ENCODE measurements around the gene WWOX.
A peak's percentile ranks its signal among the peaks of the same experiment; 100 is the strongest.

WWOX gene

DNA sequence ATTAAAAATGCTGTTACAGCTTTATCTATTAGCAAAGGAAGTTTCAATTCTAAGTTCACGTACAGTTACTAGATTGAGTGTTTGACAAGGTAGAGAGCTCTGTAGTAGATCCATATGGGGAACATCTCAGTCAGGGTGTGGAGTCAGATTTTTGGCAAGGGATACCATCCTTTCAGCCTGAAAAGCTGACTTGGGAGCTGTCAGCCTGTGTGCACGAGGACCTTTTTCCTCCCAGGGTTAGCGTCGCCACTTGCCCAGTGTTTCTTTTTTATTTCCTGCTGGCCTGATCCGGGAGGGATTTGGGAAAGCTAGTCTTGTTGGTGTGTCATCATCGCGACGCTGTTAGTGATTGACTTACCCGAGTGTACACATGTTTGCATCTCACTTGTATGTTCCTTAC is 29.5 kb downstream of the WWOX start:
- Histone ChIP-seq H3K4me1 (ENCODE audit: control insufficient read depth, insufficient read depth, low read length) (peaks cover 26% of the 10 kb centered on the region), H3K9me3 (ENCODE audit: control insufficient read depth, low read length) (no peaks in the 10 kb centered on the region), H3K9ac (ENCODE audit: low read length) (peak overlapping the region; percentile 3), H3K36me3 (ENCODE audit: control insufficient read depth, insufficient read depth, low read length, severe bottlenecking) (no peaks in the 10 kb centered on the region), H3K27me3 (replicated peaks; ENCODE audit: control insufficient read depth, insufficient read depth, low read length) (no peaks in the 10 kb centered on the region), H3K4me3 (ENCODE audit: low read length) (peak overlapping the region; percentile 42)
- no peak for DNase-seq (ENCODE audit: low read depth)

GRCh38 chr16:78129349-78129748 is 29.9 kb downstream of the WWOX start:
- Histone ChIP-seq H3K9me3 (ENCODE audit: control insufficient read depth, low read length) (no peaks in the 10 kb centered on the region), H3K4me3 (ENCODE audit: low read length) (peak overlapping the region; percentile 42), H3K4me1 (ENCODE audit: control insufficient read depth, insufficient read depth, low read length) (peaks cover 26% of the 10 kb centered on the region), H3K27me3 (replicated peaks; ENCODE audit: control insufficient read depth, insufficient read depth, low read length) (no peaks in the 10 kb centered on the region), H3K9ac (ENCODE audit: low read length) (peak overlapping the region; percentile 3), H3K36me3 (ENCODE audit: control insufficient read depth, insufficient read depth, low read length, severe bottlenecking) (no peaks in the 10 kb centered on the region)
- DNase-seq (ENCODE audit: low read depth) = peak; percentile 9

- H3K4me1 ChIP-seq (ENCODE audit: control insufficient read depth, insufficient read depth, low read length) = peaks cover 26% of the 10 kb centered on the region
- H3K27me3 ChIP-seq (replicated peaks; ENCODE audit: control insufficient read depth, insufficient read depth, low read length) = no peaks in the 10 kb centered on the region
- no peak for DNase-seq (ENCODE audit: low read depth)
- no peak overlapping the region for H3K9ac ChIP-seq (ENCODE audit: low read length)
- no peaks in the 10 kb centered on the region for H3K36me3 ChIP-seq (ENCODE audit: control insufficient read depth, insufficient read depth, low read length, severe bottlenecking)
- H3K9me3 ChIP-seq (ENCODE audit: control insufficient read depth, low read length) = no peaks in the 10 kb centered on the region
- no peak overlapping the region for H3K4me3 ChIP-seq (ENCODE audit: low read length)
These were observed 30.7 kb downstream of the WWOX start for GRCh38 chr16:78130083-78130608.

DNA sequence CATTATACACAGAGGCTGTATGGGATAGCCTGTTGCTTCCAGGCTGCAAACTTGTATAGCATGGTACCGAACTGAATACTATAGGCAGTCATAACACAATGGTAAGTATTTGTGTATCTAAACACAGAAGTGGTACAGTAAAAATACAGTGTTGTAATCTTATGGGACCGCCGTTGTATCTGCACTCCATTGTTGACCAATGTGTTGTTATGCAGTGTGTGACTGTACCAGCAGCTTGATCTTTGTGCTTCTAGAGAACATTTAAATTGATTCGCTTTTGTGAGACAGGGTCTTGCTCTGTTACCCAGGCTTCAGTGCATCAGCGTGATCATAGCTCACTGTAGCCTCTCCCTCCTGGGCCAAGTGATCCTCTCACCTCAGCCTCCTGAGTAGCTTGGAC is 31.5 kb downstream of the WWOX start:
- DNase-seq (ENCODE audit: low read depth) = no peak
- Histone ChIP-seq H3K9ac (ENCODE audit: low read length) (no peak overlapping the region), H3K4me1 (ENCODE audit: control insufficient read depth, insufficient read depth, low read length) (peaks cover 26% of the 10 kb centered on the region), H3K4me3 (ENCODE audit: low read length) (no peak overlapping the region), H3K36me3 (ENCODE audit: control insufficient read depth, insufficient read depth, low read length, severe bottlenecking) (no peaks in the 10 kb centered on the region), H3K27me3 (replicated peaks; ENCODE audit: control insufficient read depth, insufficient read depth, low read length) (no peaks in the 10 kb centered on the region), H3K9me3 (ENCODE audit: control insufficient read depth, low read length) (no peaks in the 10 kb centered on the region)

GRCh38 chr16:78133919-78134318 is 34.5 kb downstream of the WWOX start:
- Histone ChIP-seq H3K9me3 (ENCODE audit: control insufficient read depth, low read length) (no peaks in the 10 kb centered on the region), H3K27me3 (replicated peaks; ENCODE audit: control insufficient read depth, insufficient read depth, low read length) (no peaks in the 10 kb centered on the region), H3K4me3 (ENCODE audit: low read length) (no peak overlapping the region), H3K36me3 (ENCODE audit: control insufficient read depth, insufficient read depth, low read length, severe bottlenecking) (no peaks in the 10 kb centered on the region), H3K9ac (ENCODE audit: low read length) (no peak overlapping the region), H3K4me1 (ENCODE audit: control insufficient read depth, insufficient read depth, low read length) (peaks cover 6% of the 10 kb centered on the region)
- DNase-seq (ENCODE audit: low read depth) = no peak

GRCh38 chr16:78134944-78135619 is 35.6 kb downstream of the WWOX start:
- H3K4me1 ChIP-seq (ENCODE audit: control insufficient read depth, insufficient read depth, low read length) = no peaks in the 10 kb centered on the region
- no peaks in the 10 kb centered on the region for H3K36me3 ChIP-seq (ENCODE audit: control insufficient read depth, insufficient read depth, low read length, severe bottlenecking)
- no peaks in the 10 kb centered on the region for H3K9me3 ChIP-seq (ENCODE audit: control insufficient read depth, low read length)
- no peak overlapping the region for H3K4me3 ChIP-seq (ENCODE audit: low read length)
- no peak for DNase-seq (ENCODE audit: low read depth)
- H3K27me3 ChIP-seq (replicated peaks; ENCODE audit: control insufficient read depth, insufficient read depth, low read length) = no peaks in the 10 kb centered on the region
- H3K9ac ChIP-seq (ENCODE audit: low read length) = no peak overlapping the region

GRCh38 chr16:78137179-78137578 is 37.7 kb downstream of the WWOX start:
- Histone ChIP-seq H3K4me3 (ENCODE audit: low read length) (no peak overlapping the region), H3K9ac (ENCODE audit: low read length) (no peak overlapping the region), H3K27me3 (replicated peaks; ENCODE audit: control insufficient read depth, insufficient read depth, low read length) (no peaks in the 10 kb centered on the region), H3K36me3 (ENCODE audit: control insufficient read depth, insufficient read depth, low read length, severe bottlenecking) (no peaks in the 10 kb centered on the region), H3K9me3 (ENCODE audit: control insufficient read depth, low read length) (no peaks in the 10 kb centered on the region), H3K4me1 (ENCODE audit: control insufficient read depth, insufficient read depth, low read length) (peaks cover under 1% of the 10 kb centered on the region)
- no peak for DNase-seq (ENCODE audit: low read depth)

GRCh38 chr16:78137782-78138616 is 38.5 kb downstream of the WWOX start:
- no peaks in the 10 kb centered on the region for H3K27me3 ChIP-seq (replicated peaks; ENCODE audit: control insufficient read depth, insufficient read depth, low read length)
- H3K9me3 ChIP-seq (ENCODE audit: control insufficient read depth, low read length) = no peaks in the 10 kb centered on the region
- H3K9ac ChIP-seq (ENCODE audit: low read length) = no peak overlapping the region
- H3K36me3 ChIP-seq (ENCODE audit: control insufficient read depth, insufficient read depth, low read length, severe bottlenecking) = no peaks in the 10 kb centered on the region
- peaks cover 7% of the 10 kb centered on the region for H3K4me1 ChIP-seq (ENCODE audit: control insufficient read depth, insufficient read depth, low read length)
- no peak for DNase-seq (ENCODE audit: low read depth)
- H3K4me3 ChIP-seq (ENCODE audit: low read length) = no peak overlapping the region

DNA sequence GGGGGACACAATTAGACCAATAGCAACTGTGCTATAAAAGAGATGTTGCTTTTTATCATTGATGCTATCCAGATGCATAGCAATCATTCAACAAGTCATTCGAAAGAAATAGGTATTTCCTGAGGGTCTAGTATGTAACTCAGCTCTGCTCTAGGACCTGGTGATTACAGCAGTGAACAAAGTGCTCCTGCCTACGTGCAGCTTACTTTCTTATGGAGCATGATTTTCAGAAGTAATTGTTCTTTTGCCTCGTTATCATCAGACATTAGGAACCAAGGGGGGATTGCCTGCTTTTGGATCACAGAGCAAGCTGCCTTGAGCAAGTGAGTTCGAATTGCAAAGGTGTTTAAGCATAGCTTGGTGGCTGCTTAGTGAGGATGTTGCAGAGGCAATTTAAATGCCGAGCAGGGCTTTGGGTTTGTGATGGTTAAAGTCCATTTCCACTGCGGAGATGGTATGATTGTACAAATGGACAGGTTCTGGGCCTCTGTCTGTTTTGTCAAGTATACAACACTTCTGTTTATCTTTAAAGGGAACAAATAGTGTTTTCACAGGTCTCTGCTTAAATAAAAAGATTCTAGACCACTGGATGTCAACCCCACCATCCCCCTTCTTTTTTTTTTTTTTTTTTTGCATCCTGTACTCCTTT is 41.5 kb downstream of the WWOX start:
- Histone ChIP-seq H3K36me3 (ENCODE audit: control insufficient read depth, insufficient read depth, low read length, severe bottlenecking) (no peaks in the 10 kb centered on the region), H3K4me3 (ENCODE audit: low read length) (no peak overlapping the region), H3K9me3 (ENCODE audit: control insufficient read depth, low read length) (no peaks in the 10 kb centered on the region), H3K4me1 (ENCODE audit: control insufficient read depth, insufficient read depth, low read length) (peaks cover 12% of the 10 kb centered on the region), H3K9ac (ENCODE audit: low read length) (no peak overlapping the region), H3K27me3 (replicated peaks; ENCODE audit: control insufficient read depth, insufficient read depth, low read length) (no peaks in the 10 kb centered on the region)
- no peak for DNase-seq (ENCODE audit: low read depth)

- Histone ChIP-seq H3K9ac (ENCODE audit: low read length) (no peak overlapping the region), H3K36me3 (ENCODE audit: control insufficient read depth, insufficient read depth, low read length, severe bottlenecking) (no peaks in the 10 kb centered on the region), H3K27me3 (replicated peaks; ENCODE audit: control insufficient read depth, insufficient read depth, low read length) (no peaks in the 10 kb centered on the region), H3K4me3 (ENCODE audit: low read length) (no peak overlapping the region), H3K9me3 (ENCODE audit: control insufficient read depth, low read length) (no peaks in the 10 kb centered on the region), H3K4me1 (ENCODE audit: control insufficient read depth, insufficient read depth, low read length) (peaks cover 12% of the 10 kb centered on the region)
- peak; percentile 68 for DNase-seq (ENCODE audit: low read depth)
These were observed 43.3 kb downstream of the WWOX start for GRCh38 chr16:78142788-78143187.

- H3K4me1 ChIP-seq (ENCODE audit: control insufficient read depth, insufficient read depth, low read length) = peaks cover 12% of the 10 kb centered on the region
- H3K27me3 ChIP-seq (replicated peaks; ENCODE audit: control insufficient read depth, insufficient read depth, low read length) = no peaks in the 10 kb centered on the region
- H3K9me3 ChIP-seq (ENCODE audit: control insufficient read depth, low read length) = no peaks in the 10 kb centered on the region
- no peak for DNase-seq (ENCODE audit: low read depth)
- no peak overlapping the region for H3K4me3 ChIP-seq (ENCODE audit: low read length)
- H3K36me3 ChIP-seq (ENCODE audit: control insufficient read depth, insufficient read depth, low read length, severe bottlenecking) = no peaks in the 10 kb centered on the region
- H3K9ac ChIP-seq (ENCODE audit: low read length) = no peak overlapping the region
These were observed 47.4 kb downstream of the WWOX start for GRCh38 chr16:78146807-78147206.
